ENCODE results near the gene EFCAB11. TPM values are rescaled to one million over a fixed set of nuclear protein-coding genes. Genes with fewer than 3 reads are reported as not detected.

Gene EFCAB11
- total RNA-seq, 4 donors from 2014 or later, result 0.93 to 9.6 (median 3.1) TPM

GRCh38 chr14:89775946-89776345, 178.6 kb downstream of the EFCAB11 start:
- no peak for TF ChIP-seq CTCF (IDR thresholded peaks at IDR 0.05)
- no peak for TF ChIP-seq POLR2A (IDR thresholded peaks at IDR 0.05)
- TF ChIP-seq EP300 (IDR thresholded peaks at IDR 0.05), result no peak
- TF ChIP-seq POLR2AphosphoS5 (IDR thresholded peaks at IDR 0.05), result no peak
- Histone ChIP-seq H3K9me3 (no peaks in the 10 kb centered on the region), H3K27ac (no peak overlapping the region), H3K36me3 (no peaks in the 10 kb centered on the region), H3K4me3 (no peak overlapping the region), H3K27me3 (no peaks in the 10 kb centered on the region), H3K4me1 (peaks cover 0 to 14% (median 0%) of the 10 kb centered on the region in 3 donors)
- no peak for ATAC-seq
- WGBS, 2 donors (ENCODE audit: low coverage in 1 of 2), result 70 to 74% methylated on average over 3 of the region's 3 CpGs

GRCh38 chr14:89775151-89775550, 179.4 kb downstream of the EFCAB11 start:
- ATAC-seq, result no peak
- Histone ChIP-seq H3K9me3 (no peaks in the 10 kb centered on the region), H3K27ac (no peak overlapping the region), H3K27me3 (no peaks in the 10 kb centered on the region), H3K36me3 (no peaks in the 10 kb centered on the region), H3K4me3 (no peak overlapping the region), H3K4me1 (peaks cover 0 to 17% (median 0%) of the 10 kb centered on the region in 3 donors)
- 80 to 85% methylated on average over 6 to 7 of the region's 7 CpGs for WGBS, 2 donors (ENCODE audit: low coverage in 1 of 2)
- TF ChIP-seq CTCF (IDR thresholded peaks at IDR 0.05) (no peak), POLR2AphosphoS5 (IDR thresholded peaks at IDR 0.05) (no peak), POLR2A (IDR thresholded peaks at IDR 0.05) (no peak), EP300 (IDR thresholded peaks at IDR 0.05) (no peak)

GRCh38 chr14:89773644-89774316, 180.8 kb downstream of the EFCAB11 start:
- no peak for ATAC-seq
- Histone ChIP-seq H3K4me3 (no peak overlapping the region), H3K27me3 (no peaks in the 10 kb centered on the region), H3K4me1 (peaks cover 0 to 17% (median 0%) of the 10 kb centered on the region in 3 donors), H3K27ac (no peak overlapping the region), H3K9me3 (no peaks in the 10 kb centered on the region), H3K36me3 (no peaks in the 10 kb centered on the region)
- WGBS, 2 donors (ENCODE audit: low coverage in 1 of 2), result 63 to 66% methylated on average over 7 to 8 of the region's 12 CpGs
- TF ChIP-seq POLR2AphosphoS5 (IDR thresholded peaks at IDR 0.05) (no peak), POLR2A (IDR thresholded peaks at IDR 0.05) (no peak), CTCF (IDR thresholded peaks at IDR 0.05) (no peak), EP300 (IDR thresholded peaks at IDR 0.05) (no peak)

GRCh38 chr14:89773151-89773550, 181.4 kb downstream of the EFCAB11 start:
- WGBS, 2 donors (ENCODE audit: low coverage in 1 of 2), result 82% methylated on average over 3 to 5 of the region's 7 CpGs

More at GRCh38 chr14:89773151-89773550, 181.4 kb downstream of the EFCAB11 start:
- Histone ChIP-seq H3K36me3 (no peaks in the 10 kb centered on the region), H3K4me3 (no peak overlapping the region), H3K9me3 (no peaks in the 10 kb centered on the region), H3K27me3 (no peaks in the 10 kb centered on the region), H3K4me1 (peaks cover 0 to 17% (median 0%) of the 10 kb centered on the region in 3 donors), H3K27ac (no peak overlapping the region)
- no peak for ATAC-seq
- no peak for TF ChIP-seq POLR2AphosphoS5 (IDR thresholded peaks at IDR 0.05)
- TF ChIP-seq EP300 (IDR thresholded peaks at IDR 0.05), result no peak
- no peak for TF ChIP-seq POLR2A (IDR thresholded peaks at IDR 0.05)
- TF ChIP-seq CTCF (IDR thresholded peaks at IDR 0.05), result no peak

All from gastroesophageal sphincter (tissue), 4 donors.